Hepatocyte (in vitro differentiated cells): ENCODE data around the gene OR5AR1.

Experiments
- EZH2 ChIP-seq: fragments of 200-600 bp; sonication (generic); IDR thresholded peaks from 2 replicates; pipeline ENCODE4 v1.6.1; 2016; ENCODE audit warnings: antibody characterized with exemption, mild to moderate bottlenecking, borderline replicate concordance
- EZH2phosphoT487 ChIP-seq: fragments of 200-600 bp; sonication (generic); IDR thresholded peaks from one replicate; pipeline ENCODE4 v1.6.1; 2018; ENCODE audit warnings: antibody characterized with exemption, mild to moderate bottlenecking, low read depth, moderate library complexity; ENCODE audit not compliant: unreplicated experiment, severe bottlenecking
- TF ChIP-seq, protein P1 (sequence below): fragments of 200-600 bp; sonication (generic); IDR thresholded peaks from 2 replicates; pipeline ENCODE4 v1.5.1; 2016; ENCODE audit warnings: antibody characterized with exemption, mild to moderate bottlenecking; ENCODE audit not compliant: poor library complexity

DNA sequence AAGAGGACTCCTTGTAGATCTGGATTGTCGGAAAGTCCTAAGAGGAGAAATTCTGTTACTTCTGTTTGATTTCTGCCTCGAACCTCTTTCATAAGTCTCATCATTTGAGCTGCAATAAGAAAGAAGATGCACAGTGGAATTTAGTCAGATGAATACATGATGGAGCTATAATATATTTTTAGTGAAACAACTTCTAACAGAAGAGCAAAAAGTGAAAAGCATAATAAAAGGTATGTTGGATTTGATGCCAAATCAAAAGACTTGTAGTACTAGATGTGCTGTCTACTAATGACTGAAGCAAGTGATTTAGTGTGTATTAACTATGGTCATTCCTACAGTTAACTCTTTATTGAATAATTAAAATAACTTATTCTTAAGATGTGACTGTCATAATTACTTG is 21.1 kb upstream of the OR5AR1 start, which contains the start of gene OR5AP2:
- TF ChIP-seq, protein P1, sequence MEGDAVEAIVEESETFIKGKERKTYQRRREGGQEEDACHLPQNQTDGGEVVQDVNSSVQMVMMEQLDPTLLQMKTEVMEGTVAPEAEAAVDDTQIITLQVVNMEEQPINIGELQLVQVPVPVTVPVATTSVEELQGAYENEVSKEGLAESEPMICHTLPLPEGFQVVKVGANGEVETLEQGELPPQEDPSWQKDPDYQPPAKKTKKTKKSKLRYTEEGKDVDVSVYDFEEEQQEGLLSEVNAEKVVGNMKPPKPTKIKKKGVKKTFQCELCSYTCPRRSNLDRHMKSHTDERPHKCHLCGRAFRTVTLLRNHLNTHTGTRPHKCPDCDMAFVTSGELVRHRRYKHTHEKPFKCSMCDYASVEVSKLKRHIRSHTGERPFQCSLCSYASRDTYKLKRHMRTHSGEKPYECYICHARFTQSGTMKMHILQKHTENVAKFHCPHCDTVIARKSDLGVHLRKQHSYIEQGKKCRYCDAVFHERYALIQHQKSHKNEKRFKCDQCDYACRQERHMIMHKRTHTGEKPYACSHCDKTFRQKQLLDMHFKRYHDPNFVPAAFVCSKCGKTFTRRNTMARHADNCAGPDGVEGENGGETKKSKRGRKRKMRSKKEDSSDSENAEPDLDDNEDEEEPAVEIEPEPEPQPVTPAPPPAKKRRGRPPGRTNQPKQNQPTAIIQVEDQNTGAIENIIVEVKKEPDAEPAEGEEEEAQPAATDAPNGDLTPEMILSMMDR: no peak
- no peak for TF ChIP-seq EZH2
- TF ChIP-seq EZH2phosphoT487: no peak
